RWPE2 (cell line): ENCODE data around the gene MAN1A2.

Experiments used
- ATAC-seq: fragments of 200-7000 bp; cut with Tn5 transposase; 3 replicates; pipeline ENCODE4 v1.9.1; 2021; ENCODE audit warnings: low read depth
- DNase-seq: peaks from one replicate; pipeline ENCODE4 v3.0.0-alpha.2; 2020; ENCODE audit warnings: low spot score
- H3K27ac ChIP-seq: fragments of 450-650 bp; 2 replicates; pipeline ENCODE4 v1.5.1; 2017; ENCODE audit warnings: mild to moderate bottlenecking; ENCODE audit not compliant: poor library complexity, severe bottlenecking
- H3K27me3 ChIP-seq: fragments of 250-450 bp; sonication (Bioruptor Pico); 2 replicates; pipeline ENCODE4 v1.5.1; 2021; ENCODE audit warnings: mild to moderate bottlenecking, moderate library complexity; ENCODE audit not compliant: insufficient read depth, poor library complexity, severe bottlenecking
- H3K36me3 ChIP-seq: fragments of 250-450 bp; sonication (Bioruptor Pico); 2 replicates; pipeline ENCODE4 v1.5.1; 2020; ENCODE audit warnings: low read depth, mild to moderate bottlenecking, moderate library complexity
- H3K4me1 ChIP-seq: fragments of 250-450 bp; sonication (Bioruptor Pico); 2 replicates; pipeline ENCODE4 v1.5.1; 2021; ENCODE audit warnings: mild to moderate bottlenecking, moderate library complexity; ENCODE audit not compliant: insufficient read depth, poor library complexity, severe bottlenecking
- H3K4me3 ChIP-seq: fragments of 250-450 bp; sonication (Bioruptor Pico); 2 replicates; pipeline ENCODE4 v1.5.1; 2021; ENCODE audit warnings: mild to moderate bottlenecking, moderate library complexity; ENCODE audit not compliant: severe bottlenecking
- H3K9me3 ChIP-seq: fragments of 250-450 bp; sonication (Bioruptor Pico); 2 replicates; pipeline ENCODE4 v1.5.1; 2021; ENCODE audit warnings: mild to moderate bottlenecking, moderate library complexity; ENCODE audit not compliant: severe bottlenecking
- CTCF ChIP-seq: fragments of 450-650 bp; IDR thresholded peaks from one replicate; pipeline ENCODE4 v1.5.1; 2017; ENCODE audit warnings: mild to moderate bottlenecking, moderate library complexity; ENCODE audit not compliant: poor library complexity, severe bottlenecking

The MAN1A2 gene

GRCh38 chr1:117371441-117372151 lies 4.3 kb downstream of the MAN1A2 start:
- no peak for ATAC-seq
- no peak for TF ChIP-seq CTCF
- DNase-seq: no peak
- Histone ChIP-seq H3K27me3 (no peaks in the 10 kb centered on the region), H3K4me3 (no peak overlapping the region), H3K27ac (no peak overlapping the region), H3K4me1 (peaks cover 23% of the 10 kb centered on the region), H3K36me3 (no peaks in the 10 kb centered on the region), H3K9me3 (no peaks in the 10 kb centered on the region)

- H3K4me1 ChIP-seq: peaks cover 23% of the 10 kb centered on the region
- no peaks in the 10 kb centered on the region for H3K27me3 ChIP-seq
- no peak overlapping the region for H3K4me3 ChIP-seq
- DNase-seq (no peak), ATAC-seq (no peak)
- H3K27ac ChIP-seq: no peak overlapping the region
- TF ChIP-seq CTCF: no peak
- H3K36me3 ChIP-seq: no peaks in the 10 kb centered on the region
- no peaks in the 10 kb centered on the region for H3K9me3 ChIP-seq
Measured at GRCh38 chr1:117372863-117373412, 5.7 kb downstream of the MAN1A2 start.

- no peak overlapping the region for H3K27ac ChIP-seq
Measured at GRCh38 chr1:117373932-117374331, 6.7 kb downstream of the MAN1A2 start.

GRCh38 chr1:117375327-117375726 lies 8.1 kb downstream of the MAN1A2 start:
- ATAC-seq (no peak), DNase-seq (no peak)
- Histone ChIP-seq H3K36me3 (no peaks in the 10 kb centered on the region), H3K27ac (no peak overlapping the region), H3K4me1 (peaks cover 14% of the 10 kb centered on the region), H3K4me3 (no peak overlapping the region), H3K9me3 (no peaks in the 10 kb centered on the region), H3K27me3 (no peaks in the 10 kb centered on the region)
- no peak for TF ChIP-seq CTCF

More at GRCh38 chr1:117373932-117374331, 6.7 kb downstream of the MAN1A2 start:
- no peak for DNase-seq
- ATAC-seq: no peak
- Histone ChIP-seq H3K4me1 (peaks cover 23% of the 10 kb centered on the region), H3K36me3 (no peaks in the 10 kb centered on the region), H3K27me3 (no peaks in the 10 kb centered on the region), H3K4me3 (no peak overlapping the region), H3K9me3 (no peaks in the 10 kb centered on the region)
- no peak for TF ChIP-seq CTCF

- Histone ChIP-seq H3K36me3 (no peaks in the 10 kb centered on the region), H3K4me3 (no peak overlapping the region), H3K27me3 (no peaks in the 10 kb centered on the region), H3K9me3 (no peaks in the 10 kb centered on the region), H3K27ac (no peak overlapping the region), H3K4me1 (no peaks in the 10 kb centered on the region)
- TF ChIP-seq CTCF: no peak
- no peak for DNase-seq
- no peak for ATAC-seq
Measured at GRCh38 chr1:117387060-117387633, 19.9 kb downstream of the MAN1A2 start.
